ENCODE data around the gene SPANXA1. TPM values are rescaled to one million over a fixed set of nuclear protein-coding genes. Genes with fewer than 3 reads are reported as not detected.
"Not testable (repeated sequence)": the region's sequence is repeated elsewhere in the genome, so short reads cannot be mapped to it uniquely, and the experiment has no call there.

The SPANXA1 gene, protein sequence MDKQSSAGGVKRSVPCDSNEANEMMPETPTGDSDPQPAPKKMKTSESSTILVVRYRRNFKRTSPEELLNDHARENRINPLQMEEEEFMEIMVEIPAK
- total RNA-seq (2014; rRNA removed; shearing (Covaris generic)) = 3.8 and 69.2 TPM in 2 replicates

- not testable (repeated sequence) for DNase-seq (ENCODE audit: low read depth)
Measured at GRCh38 chrX:141584638-141585037, at the start of gene SPANXA1. TSS of gene SPANXA1 (minus strand) at chrX:141584738. CDS start at chrX:141584678, 60 bp downstream.

DNA sequence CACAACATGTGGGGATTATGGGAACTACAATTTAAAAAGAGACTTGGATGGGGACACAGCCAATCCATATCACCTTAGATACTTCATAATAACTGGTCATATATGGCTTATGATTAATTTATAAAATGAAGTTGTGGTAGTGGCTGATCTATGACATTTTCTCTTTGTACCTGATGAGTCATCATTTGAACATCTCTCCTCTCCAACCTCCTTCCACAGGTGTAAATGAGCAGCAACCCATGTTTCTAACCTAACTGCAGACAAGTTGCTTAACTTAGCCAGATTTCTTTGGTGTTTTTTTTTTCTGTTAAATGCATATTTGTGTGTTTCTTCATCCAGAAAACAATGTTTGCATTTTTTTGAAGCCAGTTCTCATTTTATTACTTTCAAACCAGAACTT, 47.6 kb upstream of the SPANXA1 start:
- DNase-seq (ENCODE audit: low read depth) = no peak

DNA sequence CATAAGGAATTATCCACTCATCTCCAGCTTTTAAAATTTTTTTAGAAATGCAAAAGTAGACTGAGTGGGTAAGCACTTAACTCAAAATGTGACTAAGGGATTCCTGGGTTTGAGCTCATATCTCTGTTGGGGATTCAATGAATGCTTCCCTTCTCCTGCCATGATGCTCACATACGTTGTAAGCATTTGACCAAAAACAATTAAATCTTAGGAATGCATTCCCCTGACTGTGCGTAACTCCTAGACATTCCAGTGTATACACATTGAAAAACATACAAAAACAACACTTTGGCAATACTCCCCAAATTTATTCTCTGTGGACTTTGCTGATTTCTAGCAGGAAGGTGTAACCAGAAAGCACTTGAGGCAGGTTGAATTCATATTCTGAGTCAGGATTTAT, 34.8 kb upstream of the SPANXA1 start:
- no peak for DNase-seq (ENCODE audit: low read depth)

- no peak for DNase-seq (ENCODE audit: low read depth)
Measured at GRCh38 chrX:141609111-141609510, 24.6 kb upstream of the SPANXA1 start.

DNA sequence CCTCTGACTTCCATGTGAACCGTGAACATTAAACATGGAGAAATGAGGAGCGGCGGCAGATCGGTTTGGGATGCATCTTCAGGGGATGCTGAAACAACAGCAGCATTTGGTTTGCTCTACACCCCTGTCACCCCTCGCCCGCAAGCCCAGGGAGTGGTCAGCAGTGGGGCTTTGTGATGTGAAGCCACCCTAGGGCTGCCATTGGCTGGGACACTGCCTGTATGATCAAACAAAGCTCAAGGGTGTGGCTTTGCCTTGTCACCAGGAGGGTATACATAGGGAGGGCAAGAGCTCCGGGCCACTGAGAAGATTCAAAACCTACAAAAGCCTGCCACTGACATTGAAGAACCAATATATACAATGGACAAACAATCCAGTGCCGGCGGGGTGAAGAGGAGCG, 4.9 kb upstream of the SPANXA1 start, which contains the start of gene SPANXA2:
SPANXA2 (plus strand) TSS at position 301 of the 400 bp plus-strand sequence; CDS start at position 361, 60 bp downstream.
- DNase-seq (ENCODE audit: low read depth) = not testable (repeated sequence)

GRCh38 chrX:141542551-141542950, 42.0 kb downstream of the SPANXA1 start:
- DNase-seq (ENCODE audit: low read depth) = not testable (repeated sequence)

Other genes with a start within 250 kb of the SPANXA1 start
- gene SPANXA2, start 5.0 kb upstream of the SPANXA1 start, total RNA-seq (2014; rRNA removed; shearing (Covaris generic)) = 16.3 and 75.6 TPM in 2 replicates
- 4.4 and 7.6 TPM in 2 replicates for gene SPANXD, start 114.0 kb upstream of the SPANXA1 start, total RNA-seq (2014; rRNA removed; shearing (Covaris generic))